Measurements from ENCODE around the gene MEGF6.

MEGF6 gene

GRCh38 chr1:3611170-3612019 lies at the start of gene MEGF6:
MEGF6 (minus strand) TSS chr1:3611508; CDS start chr1:3611268, 240 bp downstream.
- DNase-seq (ENCODE audit: low spot score) = peak; percentile 78

- no peak for DNase-seq (ENCODE audit: low spot score)
These were observed 49.4 kb upstream of the MEGF6 start for GRCh38 chr1:3660704-3661103.

GRCh38 chr1:3659093-3659492 lies 47.8 kb upstream of the MEGF6 start:
- no peak for DNase-seq (ENCODE audit: low spot score)

GRCh38 chr1:3658231-3658615 lies 46.9 kb upstream of the MEGF6 start:
- no peak for DNase-seq (ENCODE audit: low spot score)

- DNase-seq (ENCODE audit: low spot score) = no peak
These were observed 46.4 kb upstream of the MEGF6 start for GRCh38 chr1:3657578-3658230.

GRCh38 chr1:3657096-3657475 lies 45.8 kb upstream of the MEGF6 start:
- DNase-seq (ENCODE audit: low spot score) = no peak

GRCh38 chr1:3656450-3657095 lies 45.3 kb upstream of the MEGF6 start:
- no peak for DNase-seq (ENCODE audit: low spot score)

- no peak for DNase-seq (ENCODE audit: low spot score)
These were observed 43.4 kb upstream of the MEGF6 start for GRCh38 chr1:3654549-3655281.

- DNase-seq (ENCODE audit: low spot score) = no peak
These were observed 41.9 kb upstream of the MEGF6 start for GRCh38 chr1:3653286-3653618.

GRCh38 chr1:3652548-3653285 lies 41.4 kb upstream of the MEGF6 start:
- DNase-seq (ENCODE audit: low spot score) = peak; percentile 9

- DNase-seq (ENCODE audit: low spot score) = peak; percentile 42
These were observed 40.7 kb upstream of the MEGF6 start, which contains the start of gene TP73 for GRCh38 chr1:3651930-3652547. TP73 (plus strand) TSS chr1:3652516; CDS start chr1:3682366, 29,850 bp downstream.

- DNase-seq (ENCODE audit: low spot score) = no peak
These were observed 40.0 kb upstream of the MEGF6 start for GRCh38 chr1:3651026-3651929.

GRCh38 chr1:3650248-3651025 lies 39.1 kb upstream of the MEGF6 start:
- DNase-seq (ENCODE audit: low spot score) = no peak

GRCh38 chr1:3649342-3650247 lies 38.3 kb upstream of the MEGF6 start, which contains the start of gene WRAP73:
WRAP73 (minus strand) TSS chr1:3650103; CDS start chr1:3649999, 104 bp downstream.
- peak; percentile 90 for DNase-seq (ENCODE audit: low spot score)

- DNase-seq (ENCODE audit: low spot score) = no peak
These were observed 35.3 kb upstream of the MEGF6 start for GRCh38 chr1:3646596-3646995.

- DNase-seq (ENCODE audit: low spot score) = no peak
These were observed 34.5 kb upstream of the MEGF6 start for GRCh38 chr1:3645666-3646355.

GRCh38 chr1:3645247-3645646 lies 33.9 kb upstream of the MEGF6 start:
- DNase-seq (ENCODE audit: low spot score) = no peak
